ENCODE measurements around the gene GRM6.

Gene GRM6

GRCh38 chr5:178983728-178984127 lies 11.4 kb downstream of the GRM6 start:
- Histone ChIP-seq H2AFZ (ENCODE audit: low read depth, low read length) (no peak overlapping the region), H3K9ac (ENCODE audit: low read length) (no peak overlapping the region), H3K4me1 (ENCODE audit: low read length) (no peaks in the 10 kb centered on the region), H3K27ac (ENCODE audit: low read length) (no peak overlapping the region), H3K79me2 (ENCODE audit: low read length) (no peaks in the 10 kb centered on the region), H4K20me1 (ENCODE audit: insufficient read depth, low read length) (no peaks in the 10 kb centered on the region), H3K9me3 (ENCODE audit: insufficient read depth, low read length) (no peaks in the 10 kb centered on the region), H3K4me3 (ENCODE audit: low read length) (no peak overlapping the region), H3K27me3 (ENCODE audit: low read depth, low read length) (no peaks in the 10 kb centered on the region), H3K36me3 (replicated peaks; ENCODE audit: low read depth, low read length) (no peaks in the 10 kb centered on the region), H3K4me2 (ENCODE audit: low read length) (no peak overlapping the region)
- TF ChIP-seq CTCF (IDR thresholded peaks at IDR 0.05; ENCODE audit: low read depth, low read length): no peak
- TF ChIP-seq EZH2phosphoT487 (IDR thresholded peaks at IDR 0.05; ENCODE audit: low read depth): no peak

DNA sequence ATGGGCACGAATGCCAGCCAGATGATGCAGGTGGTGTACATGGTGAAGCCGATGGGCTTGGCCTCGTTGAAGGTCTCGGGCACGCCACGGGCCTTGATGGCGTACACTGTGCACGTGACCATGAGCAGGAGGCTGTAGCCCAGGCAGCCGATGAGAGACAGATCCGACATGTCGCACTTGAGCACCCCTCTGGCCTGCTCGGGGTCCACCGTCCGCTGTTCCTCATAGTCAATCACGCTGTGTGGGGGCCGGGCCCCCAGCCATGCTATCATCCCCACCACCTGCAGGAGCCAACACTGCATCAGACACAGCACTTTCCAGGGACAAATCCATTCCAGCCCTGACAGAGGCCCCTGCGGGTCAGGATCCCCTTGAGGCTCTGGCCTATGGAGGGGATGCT lies 12.2 kb downstream of the GRM6 start:
- Histone ChIP-seq H3K27ac (ENCODE audit: low read length) (no peak overlapping the region), H3K36me3 (replicated peaks; ENCODE audit: low read depth, low read length) (no peaks in the 10 kb centered on the region), H3K4me3 (ENCODE audit: low read length) (no peak overlapping the region), H3K9me3 (ENCODE audit: insufficient read depth, low read length) (0 out of 2 replicates have a peak, but pooled peaks cover 2% of the 10 kb centered on the region), H3K4me1 (ENCODE audit: low read length) (no peaks in the 10 kb centered on the region), H2AFZ (ENCODE audit: low read depth, low read length) (no peak overlapping the region), H3K9ac (ENCODE audit: low read length) (no peak overlapping the region), H4K20me1 (ENCODE audit: insufficient read depth, low read length) (no peaks in the 10 kb centered on the region), H3K27me3 (ENCODE audit: low read depth, low read length) (no peaks in the 10 kb centered on the region), H3K79me2 (ENCODE audit: low read length) (no peaks in the 10 kb centered on the region), H3K4me2 (ENCODE audit: low read length) (no peak overlapping the region)
- TF ChIP-seq CTCF (IDR thresholded peaks at IDR 0.05; ENCODE audit: low read depth, low read length) (no peak), EZH2phosphoT487 (IDR thresholded peaks at IDR 0.05; ENCODE audit: low read depth) (no peak)

DNA sequence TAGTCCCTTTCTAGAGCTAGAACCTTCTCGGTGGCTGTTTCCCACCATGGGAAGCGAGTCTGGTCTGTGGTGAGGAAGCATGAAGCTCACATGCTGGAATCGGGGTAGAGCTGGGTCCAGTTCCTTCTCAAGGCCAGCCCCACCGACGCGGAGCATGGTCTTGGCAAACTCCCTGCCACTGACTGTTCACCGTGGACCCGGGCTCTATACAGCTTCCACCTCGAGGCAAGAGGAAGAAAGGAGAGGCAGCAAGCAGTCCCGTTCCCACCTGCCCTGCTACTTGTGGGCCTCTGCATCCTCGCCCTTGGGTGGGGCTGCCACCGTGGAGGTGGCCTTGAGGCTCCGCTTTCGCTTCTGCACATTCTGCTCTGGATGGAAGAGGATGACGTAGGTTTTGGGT lies 13.7 kb downstream of the GRM6 start:
- H2AFZ ChIP-seq (ENCODE audit: low read depth, low read length): no peak overlapping the region
- no peaks in the 10 kb centered on the region for H3K79me2 ChIP-seq (ENCODE audit: low read length)
- 0 out of 2 replicates have a peak, but pooled peaks cover 2% of the 10 kb centered on the region for H3K9me3 ChIP-seq (ENCODE audit: insufficient read depth, low read length)
- H3K27ac ChIP-seq (ENCODE audit: low read length): no peak overlapping the region
- TF ChIP-seq CTCF (IDR thresholded peaks at IDR 0.05; ENCODE audit: low read depth, low read length): no peak
- no peak for TF ChIP-seq EZH2phosphoT487 (IDR thresholded peaks at IDR 0.05; ENCODE audit: low read depth)
- H3K4me1 ChIP-seq (ENCODE audit: low read length): no peaks in the 10 kb centered on the region
- no peak overlapping the region for H3K4me3 ChIP-seq (ENCODE audit: low read length)
- no peak overlapping the region for H3K9ac ChIP-seq (ENCODE audit: low read length)
- no peak overlapping the region for H3K4me2 ChIP-seq (ENCODE audit: low read length)
- no peaks in the 10 kb centered on the region for H3K27me3 ChIP-seq (ENCODE audit: low read depth, low read length)
- H4K20me1 ChIP-seq (ENCODE audit: insufficient read depth, low read length): no peaks in the 10 kb centered on the region
- H3K36me3 ChIP-seq (replicated peaks; ENCODE audit: low read depth, low read length): no peaks in the 10 kb centered on the region

DNA sequence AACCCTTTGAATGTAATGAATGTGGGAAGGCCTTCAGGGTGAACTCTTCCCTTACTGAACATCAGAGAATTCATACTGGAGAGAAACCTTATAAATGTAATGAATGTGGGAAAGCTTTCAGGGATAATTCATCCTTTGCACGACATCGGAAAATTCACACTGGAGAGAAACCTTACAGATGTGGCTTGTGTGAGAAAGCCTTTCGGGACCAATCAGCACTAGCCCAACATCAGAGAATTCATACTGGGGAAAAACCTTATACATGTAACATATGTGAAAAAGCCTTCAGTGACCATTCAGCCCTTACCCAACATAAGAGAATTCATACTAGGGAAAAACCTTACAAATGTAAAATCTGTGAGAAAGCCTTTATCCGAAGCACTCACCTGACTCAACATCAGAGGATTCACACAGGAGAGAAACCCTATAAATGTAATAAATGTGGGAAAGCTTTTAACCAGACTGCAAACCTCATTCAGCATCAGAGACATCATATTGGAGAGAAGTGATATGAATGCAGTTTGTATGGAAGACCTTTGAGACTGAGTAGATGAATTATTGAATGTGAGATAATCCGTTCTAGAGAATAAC lies 29.6 kb downstream of the GRM6 start:
- Histone ChIP-seq H3K9me3 (ENCODE audit: insufficient read depth, low read length) (peaks cover 28% of the 10 kb centered on the region; the same call in 1 of the 2 replicates), H3K4me1 (ENCODE audit: low read length) (no peaks in the 10 kb centered on the region), H3K4me2 (ENCODE audit: low read length) (no peak overlapping the region), H3K4me3 (ENCODE audit: low read length) (no peak overlapping the region), H4K20me1 (ENCODE audit: insufficient read depth, low read length) (no peaks in the 10 kb centered on the region), H3K79me2 (ENCODE audit: low read length) (no peaks in the 10 kb centered on the region), H3K27me3 (ENCODE audit: low read depth, low read length) (no peaks in the 10 kb centered on the region), H3K27ac (ENCODE audit: low read length) (no peak overlapping the region), H3K9ac (ENCODE audit: low read length) (no peak overlapping the region), H2AFZ (ENCODE audit: low read depth, low read length) (no peak overlapping the region), H3K36me3 (replicated peaks; ENCODE audit: low read depth, low read length) (no peaks in the 10 kb centered on the region)
- TF ChIP-seq CTCF (IDR thresholded peaks at IDR 0.05; ENCODE audit: low read depth, low read length) (no peak), EZH2phosphoT487 (IDR thresholded peaks at IDR 0.05; ENCODE audit: low read depth) (no peak)
